ENCODE data around the gene HIC1.

Gene HIC1

DNA sequence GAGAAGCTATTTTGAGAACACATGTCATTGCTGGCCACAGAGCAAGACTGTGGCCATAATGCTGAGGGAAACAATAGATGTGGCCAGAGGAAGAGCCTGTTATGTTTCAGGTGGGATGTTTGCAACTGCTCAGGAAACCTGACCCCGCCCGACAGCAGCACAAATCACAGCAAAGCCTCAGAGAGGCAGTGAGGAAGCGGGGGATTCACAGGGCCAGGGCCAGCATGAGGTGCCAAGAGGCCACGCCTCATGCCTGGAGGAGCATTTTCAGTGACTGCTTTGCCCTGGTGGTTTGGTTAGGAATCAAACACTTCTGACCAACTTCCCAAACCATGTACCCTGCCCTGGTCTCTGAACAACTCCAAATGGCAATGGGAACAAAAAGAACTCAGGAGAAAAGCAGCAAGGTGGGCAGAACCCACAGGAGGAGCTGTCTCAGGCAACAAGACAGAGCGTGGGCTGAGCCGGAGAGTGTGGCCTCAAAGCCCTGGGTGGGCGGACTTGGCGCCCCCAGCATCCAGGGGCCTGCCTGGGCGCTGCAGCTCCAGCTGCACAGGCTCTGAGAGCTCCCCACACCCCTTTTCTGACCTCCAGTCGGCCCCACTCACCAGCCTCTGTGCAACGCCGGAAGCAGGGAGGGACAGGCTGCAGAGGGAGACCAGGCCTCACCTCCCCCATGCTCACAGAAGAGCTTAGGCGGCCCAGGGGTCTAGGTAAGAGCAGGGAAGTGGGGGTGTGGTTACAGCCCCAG is 20.6 kb downstream of the HIC1 start:
- DNase-seq (ENCODE audit: low read depth, low spot score): no peak

DNA sequence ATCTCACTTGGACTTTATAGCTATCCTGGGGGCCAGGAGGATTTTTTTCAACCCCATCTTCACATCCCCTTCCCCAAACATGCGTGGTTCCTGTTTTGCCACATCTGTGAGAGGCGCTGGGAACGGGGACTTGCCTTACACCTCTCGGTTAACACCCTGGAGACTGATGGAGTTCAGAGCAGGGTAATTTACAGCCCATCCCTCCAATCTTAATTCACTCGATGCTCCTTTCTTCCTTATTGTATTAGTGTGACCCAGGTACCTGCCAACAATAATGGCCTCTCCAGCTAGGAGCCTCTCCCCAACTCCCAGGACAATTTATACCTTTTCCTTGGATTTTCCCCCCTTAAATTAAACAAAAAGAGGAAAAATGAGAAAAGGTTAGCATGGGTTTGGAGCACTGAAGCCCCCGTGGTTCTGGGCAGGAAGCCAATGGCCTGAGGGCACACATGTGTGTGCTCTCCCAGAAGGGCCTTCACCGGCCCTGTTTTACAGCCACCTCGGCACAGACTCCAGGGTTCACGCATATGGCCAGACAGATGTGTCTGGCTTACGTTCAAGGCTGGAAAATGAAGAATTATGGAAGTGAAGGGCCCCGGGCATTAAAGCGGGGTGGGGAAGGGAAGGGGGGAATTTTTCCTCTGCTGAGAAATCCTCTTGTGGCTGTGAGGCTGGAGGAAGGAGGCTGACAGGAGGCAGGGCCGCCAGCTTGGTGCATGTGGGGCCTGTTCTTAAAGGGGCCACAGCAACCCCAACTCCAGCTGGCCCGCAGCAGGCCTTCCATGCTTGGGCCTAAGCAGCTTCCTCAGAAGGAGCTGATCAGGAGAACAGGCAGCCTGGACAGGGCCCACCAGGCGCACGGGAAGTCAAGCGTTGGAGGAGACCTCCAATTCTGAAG is 21.4 kb downstream of the HIC1 start:
- DNase-seq (ENCODE audit: low read depth, low spot score): no peak

DNA sequence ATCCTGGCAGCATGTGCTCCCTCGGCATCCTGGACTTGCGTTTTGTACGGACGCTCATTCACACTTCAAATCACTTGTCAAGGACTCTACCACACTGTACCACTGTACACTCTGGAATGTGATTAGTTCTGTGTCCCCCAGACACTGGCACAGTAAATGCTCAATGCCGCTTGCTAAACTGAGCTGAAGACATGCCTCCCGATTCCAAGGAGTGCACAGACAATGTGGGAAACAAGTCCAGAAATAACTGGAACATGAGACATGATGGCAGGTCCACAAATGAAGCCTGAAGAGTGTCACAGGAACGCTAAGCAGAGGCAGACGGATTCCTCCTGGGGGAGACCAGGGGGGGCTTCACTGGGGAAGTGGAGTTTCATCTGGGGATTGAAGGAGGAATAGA is 22.1 kb downstream of the HIC1 start:
- DNase-seq (ENCODE audit: low read depth, low spot score): no peak

DNA sequence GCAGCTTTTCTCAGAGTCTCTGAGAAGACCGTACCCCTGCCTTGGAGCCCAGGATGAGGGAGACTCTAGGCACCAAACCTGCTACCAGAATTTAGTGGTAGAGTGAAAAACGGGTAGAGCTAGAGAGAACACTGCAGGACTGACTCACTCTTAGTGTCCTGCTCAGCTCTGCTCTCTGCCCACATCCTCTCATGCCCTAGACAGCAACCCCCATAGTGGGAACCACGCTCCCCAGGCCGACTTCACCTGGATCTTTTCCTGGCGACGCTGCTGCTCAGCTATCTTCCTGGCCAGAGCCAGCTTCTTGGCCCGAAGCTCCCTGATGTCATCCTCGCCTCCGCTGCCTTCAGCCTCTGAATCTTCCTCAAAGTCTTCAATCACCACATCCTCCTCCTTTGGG is 26.7 kb downstream of the HIC1 start:
- no peak for DNase-seq (ENCODE audit: low read depth, low spot score)

DNA sequence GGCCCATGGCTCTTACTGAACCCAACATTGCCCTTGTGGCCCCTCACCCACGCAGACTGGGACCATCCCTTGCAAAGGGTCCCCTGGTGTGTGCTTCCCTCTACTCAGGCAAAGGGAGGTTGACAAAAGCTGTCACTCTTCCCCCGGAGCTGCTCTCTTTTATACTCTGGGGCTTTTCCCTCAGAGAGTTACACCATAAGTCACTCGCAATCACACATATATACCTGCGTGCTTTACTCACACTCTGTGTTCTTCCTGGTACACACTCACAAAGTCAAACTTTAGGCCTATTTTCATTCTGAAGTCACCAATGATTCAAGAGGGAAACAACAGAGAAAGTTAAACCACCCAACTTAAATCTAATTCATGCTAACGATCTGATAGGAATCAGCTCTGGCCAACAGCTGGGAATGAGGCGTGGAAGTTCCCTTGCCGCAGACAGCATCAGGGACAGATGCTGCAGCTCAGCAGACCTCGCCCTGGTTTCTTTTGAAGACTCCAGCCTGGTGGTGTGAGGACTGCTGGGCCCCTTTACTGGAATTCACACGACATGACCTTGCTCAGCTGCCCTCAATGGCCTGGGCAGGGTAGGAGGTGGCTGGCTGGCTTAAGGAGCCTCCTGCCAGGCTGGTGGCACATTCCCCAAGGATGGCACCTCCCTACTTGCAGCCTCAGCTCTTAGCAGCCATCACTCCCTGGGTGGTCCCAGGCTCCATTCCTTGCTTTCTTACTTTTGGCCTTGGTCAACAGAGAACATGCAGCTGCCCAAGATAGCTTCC is 27.3 kb downstream of the HIC1 start:
- no peak for DNase-seq (ENCODE audit: low read depth, low spot score)

DNA sequence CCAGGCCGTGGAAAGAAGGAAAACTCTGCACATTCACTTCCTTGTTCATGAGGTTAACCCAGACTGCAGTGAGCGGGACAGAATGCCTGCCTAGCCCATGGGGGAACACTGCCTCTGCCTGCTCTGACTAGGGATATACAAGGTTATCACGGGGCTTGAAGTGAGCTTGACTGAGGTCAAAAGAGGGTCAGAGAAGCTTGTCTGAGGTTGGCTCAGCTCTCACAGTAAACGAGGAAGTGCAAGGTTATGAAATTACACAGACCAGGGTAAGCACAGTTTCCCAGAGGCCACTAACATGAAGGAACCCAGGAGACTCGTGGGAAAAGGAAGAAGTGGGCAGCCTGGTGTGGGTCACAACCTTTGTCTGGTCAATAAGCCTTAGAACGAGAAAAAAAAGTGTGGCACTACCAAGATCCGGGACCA is 28.7 kb downstream of the HIC1 start:
- DNase-seq (ENCODE audit: low read depth, low spot score): no peak

DNA sequence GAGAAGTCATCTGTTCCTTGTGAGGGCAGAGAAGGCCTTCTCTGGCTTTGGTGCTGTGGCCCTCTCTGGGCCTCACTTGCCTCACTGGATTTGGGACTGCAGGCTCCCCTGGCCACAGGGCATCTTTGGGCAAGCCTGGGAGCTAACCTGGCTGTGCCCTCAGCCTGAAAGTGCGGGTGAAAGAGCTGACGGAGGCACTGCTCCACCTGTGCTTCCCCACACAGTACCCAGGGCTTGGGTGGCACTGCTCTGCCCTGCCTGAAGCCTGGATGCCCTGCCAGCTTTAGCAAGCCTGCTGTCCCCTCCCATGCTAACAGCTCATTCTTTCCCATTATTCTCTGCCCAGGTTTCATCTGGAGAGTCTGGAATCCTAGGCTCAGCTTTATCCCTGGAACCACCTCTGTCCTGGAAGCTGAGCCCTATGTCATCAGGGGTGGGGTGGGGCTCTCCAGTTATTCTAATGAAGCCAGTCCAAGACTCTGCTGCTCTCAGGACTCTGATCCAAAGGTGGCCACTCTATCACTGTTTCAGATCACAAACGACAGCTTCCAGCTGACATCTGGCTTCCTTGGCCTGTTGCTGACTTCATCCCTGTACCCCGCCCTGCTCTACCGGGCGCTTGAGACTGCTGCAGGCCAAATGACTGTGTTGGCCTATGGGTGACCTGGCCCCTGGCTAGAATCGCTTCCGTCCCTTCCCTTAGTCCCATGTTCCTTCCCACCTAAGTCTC is 29.3 kb downstream of the HIC1 start:
- DNase-seq (ENCODE audit: low read depth, low spot score): no peak

DNA sequence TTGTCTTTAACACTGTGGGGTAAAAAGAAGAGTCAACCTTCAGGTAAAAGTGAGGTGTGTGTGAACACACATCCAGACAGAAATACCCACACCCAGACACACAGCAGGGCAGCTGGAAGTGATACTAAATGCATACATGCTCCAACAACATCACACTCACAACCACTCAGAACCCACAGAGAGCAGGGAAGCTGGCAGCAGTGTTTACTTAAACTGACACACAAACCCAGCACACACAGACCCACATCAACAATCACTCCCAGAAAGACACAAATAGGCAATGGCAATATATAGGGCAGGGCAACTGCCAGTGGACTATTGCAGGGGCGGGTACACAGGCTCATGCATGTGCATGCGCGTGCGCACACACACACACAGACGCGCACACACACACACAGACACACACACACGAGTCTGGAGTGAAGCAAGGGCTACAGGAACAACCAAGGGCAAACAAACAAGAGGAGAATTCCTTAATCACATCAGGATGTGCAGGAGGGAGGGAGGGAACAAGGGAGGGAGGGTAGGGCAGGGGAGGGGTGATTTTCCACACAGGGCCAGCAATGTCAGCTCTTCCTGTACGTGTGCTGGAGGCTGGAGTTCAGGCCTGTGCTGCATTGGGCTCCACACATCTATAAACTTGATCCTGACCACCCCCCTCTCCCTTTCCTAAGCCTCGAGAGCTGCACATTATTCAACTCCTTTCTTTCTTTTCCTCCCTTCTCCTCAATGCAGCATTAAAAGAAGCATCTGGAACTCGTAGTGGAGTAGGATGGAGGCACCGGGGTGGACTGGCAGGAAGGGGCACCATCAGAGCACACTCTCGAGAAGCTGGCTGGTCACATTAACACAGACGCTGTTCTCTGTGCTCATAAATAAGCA is 30.1 kb downstream of the HIC1 start:
- no peak for DNase-seq (ENCODE audit: low read depth, low spot score)

DNA sequence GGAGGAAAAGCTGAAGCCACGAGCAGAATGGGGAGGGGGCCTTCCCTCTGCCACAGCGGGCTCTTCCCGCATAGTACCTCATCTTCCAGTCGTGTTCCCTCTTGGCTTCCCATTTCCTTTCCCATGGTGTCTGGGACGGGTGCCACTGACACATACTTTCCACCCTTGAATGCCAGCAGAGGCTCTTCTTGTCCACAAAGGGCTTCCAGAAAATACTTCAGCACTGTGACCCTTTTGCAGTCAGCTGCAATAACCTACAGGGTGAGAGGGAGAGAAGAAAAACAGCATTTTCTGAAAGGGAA is 30.7 kb downstream of the HIC1 start:
- no peak for DNase-seq (ENCODE audit: low read depth, low spot score)

DNA sequence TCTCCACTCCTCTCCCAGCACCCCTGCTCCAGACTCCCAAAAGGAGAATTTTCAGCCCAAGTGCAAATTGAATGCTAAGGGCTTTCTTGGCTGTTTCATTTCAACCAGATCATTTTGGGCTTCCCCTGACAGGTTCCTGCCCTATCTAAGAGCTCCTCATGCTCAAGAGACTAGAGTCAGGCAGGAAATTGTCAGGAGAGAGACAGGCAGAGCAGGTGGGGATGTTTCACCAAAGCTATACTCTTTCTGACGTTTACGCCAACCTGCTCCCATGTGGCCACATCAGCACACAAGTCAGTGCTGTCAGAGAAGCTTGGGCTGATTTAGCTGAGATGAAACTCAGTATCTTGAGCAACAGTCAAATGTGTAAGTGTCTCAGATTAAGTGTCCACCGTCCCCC is 31.4 kb downstream of the HIC1 start:
- no peak for DNase-seq (ENCODE audit: low read depth, low spot score)

DNA sequence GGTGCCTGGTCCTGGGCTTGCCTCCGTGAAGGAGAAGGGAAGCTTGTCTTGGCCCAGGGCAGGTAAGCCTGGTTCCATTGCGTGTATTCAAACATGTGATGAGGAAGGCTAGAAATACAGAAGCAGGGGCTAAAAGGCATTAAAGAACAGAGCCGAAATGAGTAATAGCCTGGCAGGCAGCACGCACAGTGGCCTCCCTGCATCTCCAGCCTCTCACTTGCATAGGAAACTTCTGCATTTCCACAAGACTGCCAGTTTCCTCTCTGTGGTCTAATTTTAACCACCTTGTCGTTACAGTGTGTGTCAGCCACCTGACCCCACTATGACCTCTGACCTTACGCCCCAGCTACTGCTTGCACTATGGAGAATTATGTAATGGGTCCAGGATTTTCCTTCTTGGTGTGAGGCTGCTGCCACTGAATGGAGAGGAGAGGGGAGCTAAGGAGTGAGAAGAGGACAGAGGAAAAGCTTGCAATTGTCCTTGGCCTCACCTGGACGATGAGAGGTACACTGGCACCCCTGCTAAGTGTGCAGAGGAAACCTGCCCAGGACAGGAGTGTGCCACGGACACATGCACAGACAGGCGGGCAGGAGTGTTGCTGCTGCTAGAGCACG is 32.8 kb downstream of the HIC1 start:
- no peak for DNase-seq (ENCODE audit: low read depth, low spot score)

DNA sequence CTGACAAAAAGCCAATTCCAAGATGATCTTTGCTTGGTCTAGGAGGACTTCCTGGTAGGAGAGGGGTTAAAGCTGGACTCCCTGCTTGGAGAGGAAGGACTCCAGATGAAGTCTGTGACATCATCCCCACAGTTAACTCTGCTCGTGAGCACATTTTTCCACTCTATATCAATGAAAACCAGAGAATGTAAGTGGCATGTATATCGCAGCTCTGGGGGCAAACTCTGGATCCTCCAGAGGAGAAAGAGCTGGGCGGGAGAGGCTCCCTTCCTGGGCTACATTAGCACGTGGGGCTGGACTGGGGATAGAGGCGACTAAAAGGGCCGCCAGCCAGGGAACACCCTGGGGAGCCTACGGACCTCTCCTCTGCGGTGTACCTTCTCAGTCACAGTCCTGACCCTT is 34.1 kb downstream of the HIC1 start:
- no peak for DNase-seq (ENCODE audit: low read depth, low spot score)

DNA sequence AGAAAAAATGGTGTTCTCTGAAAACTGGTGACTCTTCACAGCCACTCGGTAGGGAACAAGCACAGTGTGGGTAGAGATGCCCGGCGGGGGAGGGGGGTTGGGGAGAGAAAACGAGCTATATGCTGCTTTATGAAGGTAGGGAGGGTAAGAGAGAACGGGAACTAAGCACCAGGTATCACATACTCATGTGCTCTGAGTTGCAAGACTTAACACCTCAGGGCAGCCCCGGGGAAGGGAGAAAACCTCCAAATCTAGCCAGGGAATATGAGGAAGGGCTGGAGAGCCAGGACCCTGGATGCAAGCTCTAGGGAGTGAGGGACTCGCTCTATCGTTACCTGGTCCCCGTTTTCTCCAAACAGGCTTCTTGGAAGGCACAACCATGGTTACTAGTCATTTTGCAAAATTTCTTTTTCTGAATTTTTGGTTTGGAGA is 35.3 kb downstream of the HIC1 start:
- no peak for DNase-seq (ENCODE audit: low read depth, low spot score)

DNA sequence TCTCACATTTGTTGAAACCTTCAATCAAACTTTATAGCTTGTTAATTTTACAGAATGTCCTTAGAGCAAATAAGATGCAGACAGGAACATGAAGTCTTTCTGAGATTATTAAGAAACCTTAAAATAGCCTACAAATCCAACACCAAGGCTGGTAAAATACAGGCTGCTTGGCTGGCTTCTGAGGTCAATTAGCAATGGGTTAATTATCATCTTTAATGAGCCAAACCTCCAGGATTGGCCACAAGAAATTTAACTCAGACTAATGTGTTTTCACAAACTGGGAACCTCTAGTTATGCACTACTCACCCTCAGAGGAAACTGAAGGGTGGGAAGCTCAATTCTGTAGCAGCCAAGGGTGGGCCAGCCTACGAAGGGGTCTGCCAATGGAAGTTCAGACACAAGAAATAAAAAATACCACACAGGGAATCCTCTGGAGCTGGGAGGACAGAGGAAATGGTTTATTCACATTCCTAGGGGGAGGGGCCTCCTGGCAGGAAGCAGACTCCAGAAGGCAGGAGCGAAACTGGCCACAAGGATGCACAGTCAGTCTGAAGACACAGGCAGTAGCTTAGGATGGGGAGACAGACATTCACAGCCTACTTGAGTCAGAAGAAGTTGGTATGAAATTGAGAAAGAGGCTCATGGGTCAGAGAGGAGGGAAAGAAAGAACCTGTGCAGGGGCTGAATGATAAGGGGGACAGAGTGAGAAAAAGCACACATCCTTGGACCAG is 36.1 kb downstream of the HIC1 start:
- peak; percentile 52 for DNase-seq (ENCODE audit: low read depth, low spot score)

DNA sequence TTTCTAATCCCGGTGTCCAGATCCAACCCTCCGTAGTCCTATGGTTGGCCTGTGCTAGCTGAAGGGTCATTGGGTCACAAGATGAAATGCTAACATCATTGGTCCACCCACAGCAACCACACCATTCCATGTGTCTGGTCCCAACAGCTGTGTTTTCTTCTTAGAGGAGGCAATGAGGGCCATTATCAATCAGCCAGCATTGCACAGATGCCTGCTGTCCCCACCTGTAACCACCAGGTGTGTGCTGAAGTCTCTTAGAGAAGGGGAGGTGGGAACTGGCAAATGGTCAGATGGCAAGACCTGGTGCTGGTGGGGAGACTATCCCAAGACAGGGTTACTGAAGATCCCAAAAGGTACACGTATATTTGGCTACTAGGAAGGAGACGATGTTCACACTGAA is 37.4 kb downstream of the HIC1 start:
- DNase-seq (ENCODE audit: low read depth, low spot score): no peak

DNA sequence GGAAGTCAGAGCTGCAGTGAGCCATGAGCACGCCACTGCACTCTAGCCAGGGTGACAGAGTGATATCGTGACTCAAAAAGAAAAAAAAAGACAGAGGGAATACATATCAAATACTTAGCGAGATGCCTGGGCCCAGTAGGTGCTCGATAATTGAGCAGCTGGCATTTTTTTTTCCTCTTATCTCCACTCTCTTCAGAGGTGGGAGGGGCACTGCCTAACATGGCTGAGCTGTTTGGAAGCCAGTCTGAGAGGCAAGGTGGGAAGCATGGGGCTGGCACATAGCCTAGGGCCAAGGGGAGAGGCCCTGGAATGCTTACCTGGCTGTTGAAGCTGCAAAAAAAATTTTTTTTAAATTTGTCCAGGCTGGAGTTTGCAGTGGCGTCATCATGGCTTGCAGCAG is 38.4 kb downstream of the HIC1 start:
- no peak for DNase-seq (ENCODE audit: low read depth, low spot score)

DNA sequence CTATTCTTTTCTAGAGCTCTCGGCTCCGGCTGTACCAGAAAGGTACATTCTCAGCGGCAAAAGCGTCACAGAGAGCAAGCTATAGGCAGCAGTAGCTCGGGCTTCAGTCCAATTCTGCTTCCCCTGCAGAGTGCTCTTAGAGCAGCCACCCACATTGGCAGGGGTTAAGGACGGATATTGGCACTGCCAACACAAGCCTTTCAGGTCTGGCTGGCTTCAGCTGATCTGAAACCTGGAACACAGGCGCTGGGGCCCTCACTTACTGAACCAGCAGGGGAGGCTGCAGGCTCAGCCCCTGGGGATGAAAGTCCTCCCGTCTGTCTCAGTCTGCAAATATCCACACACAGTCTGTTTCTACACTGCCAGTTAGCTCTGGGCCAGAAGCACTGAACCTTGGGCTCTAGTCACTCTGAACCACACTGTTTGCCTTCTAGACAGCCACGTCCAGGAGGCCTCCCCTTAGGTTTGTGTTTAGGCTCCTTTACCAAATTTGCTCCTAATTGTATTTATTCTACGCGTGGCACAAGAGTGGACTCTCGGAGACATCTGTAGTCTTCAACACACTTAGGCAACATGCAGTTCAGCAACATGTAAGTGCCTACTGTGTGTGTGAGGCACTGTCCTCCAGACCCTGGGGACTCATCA is 40.1 kb downstream of the HIC1 start:
- DNase-seq (ENCODE audit: low read depth, low spot score): no peak

DNA sequence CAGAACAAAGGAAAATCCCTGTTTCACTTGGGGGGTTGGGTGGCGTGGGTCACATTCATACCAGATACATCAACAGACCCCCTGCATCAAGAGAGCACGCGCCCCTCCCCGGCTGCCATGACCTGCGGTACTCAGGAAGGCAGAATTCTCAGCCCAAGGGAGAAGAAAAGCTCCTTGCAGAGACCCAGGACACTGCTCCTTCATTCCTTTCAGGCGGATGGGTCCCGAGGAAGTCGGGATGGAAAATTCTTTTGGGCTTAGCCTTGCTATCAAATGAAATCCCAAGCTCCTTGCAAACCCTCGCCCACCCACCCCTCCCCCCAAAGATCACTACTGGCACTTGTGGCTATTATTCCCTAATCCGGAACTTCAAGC is 40.6 kb downstream of the HIC1 start:
- no peak for DNase-seq (ENCODE audit: low read depth, low spot score)

Data from iPS DF 19.7 (cell line).